ENCODE measurements around the gene FNDC8. TPM values are rescaled to one million over a fixed set of nuclear protein-coding genes. Genes with fewer than 3 reads are reported as not detected.

Gene FNDC8
- total and polyA plus RNA-seq, 2 of the 4 experiments (the other 2 are of a cell fraction) = not detected

- ChIA-PET CTCF (interaction anchor here (0.6 kb wide), 1 partner anchor 1331 kb away, joined by 3 read pairs; no protein-coding TSS in a partner anchor), POLR2A (ENCODE audit: unreplicated experiment) (no interaction called here)
- Histone ChIP-seq H2BK20ac (ENCODE audit: low read depth, low read length) (no peak overlapping the region), H3K27me3 (ENCODE audit: control insufficient read depth, insufficient read depth, low read length) (peaks cover 27% of the 10 kb centered on the region), H3K14ac (replicated peaks; ENCODE audit: low read depth, low read length) (no peak overlapping the region), H3K4me1 (ENCODE audit: control insufficient read depth, insufficient read depth, low read length) (no peaks in the 10 kb centered on the region), H2BK5ac (ENCODE audit: low read depth, low read length, poor library complexity, severe bottlenecking) (no peak overlapping the region), H3K4ac (ENCODE audit: low read depth, low read length) (no peak overlapping the region), H2BK120ac (ENCODE audit: low read depth, low read length) (no peak overlapping the region), H3K27ac (ENCODE audit: insufficient read depth, low read length) (no peak overlapping the region), H2AK5ac (ENCODE audit: low read depth, low read length) (no peak overlapping the region), H3K4me3 (ENCODE audit: insufficient read depth, low read depth, low read length) (no peak overlapping the region), H4K20me1 (ENCODE audit: insufficient read depth, low read length) (no peaks in the 10 kb centered on the region), H2AFZ (replicated peaks; ENCODE audit: low read length, poor library complexity) (no peak overlapping the region), H4K91ac (ENCODE audit: insufficient read depth, low read depth, low read length) (no peak overlapping the region), H2BK15ac (ENCODE audit: low read depth, low read length) (no peak overlapping the region), H3K56ac (ENCODE audit: extremely low read depth, insufficient read depth, low read length) (no peak overlapping the region), H3K4me2 (ENCODE audit: low read depth, low read length) (no peak overlapping the region), H4K8ac (ENCODE audit: low read depth in 2 of 2, low read length in 2 of 2) (no peak overlapping the region), H3K79me1 (ENCODE audit: low read depth in 1 of 2, low read length in 2 of 2) (no peaks in the 10 kb centered on the region), H3K18ac (ENCODE audit: low read depth, low read length) (no peak overlapping the region), H3K36me3 (ENCODE audit: control insufficient read depth, insufficient read depth, low read length) (no peaks in the 10 kb centered on the region), H3K9me1 (ENCODE audit: insufficient read depth, low read length) (peaks cover 2% of the 10 kb centered on the region; the same call in 1 of the 2 replicates), H3K9ac (ENCODE audit: low read depth, low read length) (no peak overlapping the region), H3K23ac (ENCODE audit: low read depth, low read length) (no peak overlapping the region), H4K5ac (ENCODE audit: low read depth, low read length) (no peak overlapping the region), H2AK9ac (replicated peaks; ENCODE audit: low read depth, low read length, poor library complexity) (no peak overlapping the region), H3K9me3 (ENCODE audit: control insufficient read depth, insufficient read depth, low read length) (no peaks in the 10 kb centered on the region)
- TF ChIP-seq SMC3 (IDR thresholded peaks at IDR 0.05; ENCODE audit: low read depth, low read length) (no peak), RAD21 (IDR thresholded peaks at IDR 0.05; ENCODE audit: low read length) (no peak), CTCF (conservative IDR thresholded peaks at IDR 0.05; ENCODE audit: low read depth, low read length) (no peak), CEBPB (IDR thresholded peaks at IDR 0.05; ENCODE audit: low read depth, low read length) (no peak), RCOR1 (IDR thresholded peaks at IDR 0.05; ENCODE audit: insufficient replicate concordance, low read length) (no peak), MAZ (IDR thresholded peaks at IDR 0.05; ENCODE audit: borderline replicate concordance, low read depth, low read length) (no peak), USF2 (IDR thresholded peaks at IDR 0.05; ENCODE audit: low read depth, low read length) (no peak), MXI1 (IDR thresholded peaks at IDR 0.05; ENCODE audit: borderline replicate concordance, low read depth, low read length) (no peak), BHLHE40 (IDR thresholded peaks at IDR 0.05; ENCODE audit: low read depth, low read length) (no peak), NFE2L2 (IDR thresholded peaks at IDR 0.05; ENCODE audit: low read depth, low read length) (no peak), FOS (IDR thresholded peaks at IDR 0.05; ENCODE audit: low read depth, low read length) (no peak), MAFK (IDR thresholded peaks at IDR 0.05; ENCODE audit: low read depth, low read length) (no peak), ELK1 (IDR thresholded peaks at IDR 0.05; ENCODE audit: borderline replicate concordance, low read depth, low read length) (no peak), RFX5 (IDR thresholded peaks at IDR 0.05; ENCODE audit: low read depth, low read length) (no peak), POLR2A (IDR thresholded peaks at IDR 0.05; ENCODE audit: low read depth, low read length) (no peak), CHD1 (IDR thresholded peaks at IDR 0.05; ENCODE audit: low read depth, low read length) (no peak)
- intact Hi-C loops (cut with micrococcal nuclease) = no loop called here
- no peak for DNase-seq
- WGBS, 2 experiments (ENCODE audit: extremely low coverage in 2 of 2, insufficient read length in 1 of 2) = no CpG with 5 or more reads among the region's 13 CpGs
- no TSS peak for BruUV-seq (replicated peaks)
- no peak for ATAC-seq (ENCODE audit: low read depth)
- in situ Hi-C loops (cut with MboI; ENCODE audit: low sequenced_read_pairs) = no loop called here
- dilution Hi-C loops (cut with HindIII; ENCODE audit: low sequenced_read_pairs, unreplicated experiment) = no loop called here
Measured at GRCh38 chr17:35152421-35153140, 31.2 kb downstream of the FNDC8 start.
